SU-DHL-6 (cell line): ENCODE measurements around the gene ITGA2B.

Experiments used
- CTCF ChIP-seq: fragments of 200-600 bp; sonication (generic); IDR thresholded peaks from one replicate; pipeline ENCODE4 v1.5.1; 2017; ENCODE audit warnings: antibody characterized with exemption, mild to moderate bottlenecking, low read length, moderate library complexity; ENCODE audit not compliant: insufficient read depth, poor library complexity, severe bottlenecking
- EZH2phosphoT487 ChIP-seq: fragments of 200-600 bp; sonication (generic), shearing (Covaris generic); conservative IDR thresholded peaks from 2 replicates; pipeline ENCODE4 v1.6.1; 2018; ENCODE audit warnings: mild to moderate bottlenecking, antibody characterized with exemption, low read length, moderate library complexity, mixed read lengths

GRCh38 chr17:44417553-44417952, 28.1 kb upstream of the ITGA2B start:
- TF ChIP-seq CTCF (no peak), EZH2phosphoT487 (no peak)
